Loucy (cell line): ENCODE data around the gene UPK1A.

Source experiments
- H2AFZ ChIP-seq: fragments of 200-600 bp; sonication (generic); 2 replicates; pipeline ENCODE4 v1.6.0; 2016; ENCODE audit warnings: antibody characterized with exemption, mild to moderate bottlenecking, low read length, moderate library complexity
- H3F3A ChIP-seq: fragments of 200-600 bp; 2 replicates; pipeline ENCODE4 v1.6.0; 2016; ENCODE audit warnings: antibody characterized with exemption, low read depth, mild to moderate bottlenecking
- H3K27me3 ChIP-seq: fragments of 200-600 bp; sonication (generic); 2 replicates; pipeline ENCODE4 v1.6.1; 2014; ENCODE audit warnings: low read length, mild to moderate bottlenecking; ENCODE audit not compliant: insufficient read depth, poor library complexity, severe bottlenecking
- H3K36me3 ChIP-seq: fragments of 200-600 bp; sonication (generic); 2 replicates; pipeline ENCODE4 v1.6.1; 2016; ENCODE audit warnings: low read length; ENCODE audit not compliant: insufficient read depth
- H3K4me1 ChIP-seq: fragments of 200-600 bp; sonication (generic); 2 replicates; pipeline ENCODE4 v1.5.1; 2014; ENCODE audit warnings: low read length, mild to moderate bottlenecking; ENCODE audit not compliant: insufficient read depth, poor library complexity, severe bottlenecking
- H3K4me2 ChIP-seq: fragments of 200-600 bp; sonication (generic); 2 replicates; pipeline ENCODE4 v1.6.0; 2014; ENCODE audit warnings: antibody characterized with exemption, low read length, low read depth, mild to moderate bottlenecking; ENCODE audit not compliant: poor library complexity, severe bottlenecking
- H3K4me3 ChIP-seq: fragments of 200-600 bp; sonication (generic); 2 replicates; pipeline ENCODE4 v1.5.1; 2014; ENCODE audit warnings: low read length, mild to moderate bottlenecking, mixed read lengths; ENCODE audit not compliant: poor library complexity, severe bottlenecking
- H3K79me2 ChIP-seq: fragments of 200-600 bp; sonication (generic); 2 replicates; pipeline ENCODE4 v1.6.1; 2014; ENCODE audit warnings: low read length; ENCODE audit not compliant: insufficient read depth
- H3K9ac ChIP-seq: fragments of 200-600 bp; sonication (generic); 2 replicates; pipeline ENCODE4 v1.6.0; 2014; ENCODE audit warnings: mild to moderate bottlenecking, low read depth, low read length, moderate library complexity; ENCODE audit not compliant: poor library complexity, severe bottlenecking
- H3K9me2 ChIP-seq: fragments of 200-600 bp; sonication (generic); replicated peaks from 2 replicates; pipeline ENCODE4 v1.6.1; 2016; ENCODE audit warnings: low read depth, low read length, mixed read lengths
- H3K9me3 ChIP-seq: fragments of 200-600 bp; sonication (generic); 2 replicates; pipeline ENCODE4 v1.6.1; 2014; ENCODE audit warnings: mild to moderate bottlenecking, antibody characterized with exemption, low read length, low read depth; ENCODE audit not compliant: insufficient read depth
- H4K20me1 ChIP-seq: fragments of 200-600 bp; sonication (generic); 2 replicates; pipeline ENCODE4 v1.6.0; 2014; ENCODE audit warnings: antibody characterized with exemption, low read length, mild to moderate bottlenecking; ENCODE audit not compliant: insufficient read depth, poor library complexity, severe bottlenecking
- CTCF ChIP-seq: fragments of 200-600 bp; sonication (generic); conservative IDR thresholded peaks from 2 replicates; pipeline ENCODE4 v1.5.1; 2014; ENCODE audit warnings: mild to moderate bottlenecking, antibody characterized with exemption, low read length
- EZH2phosphoT487 ChIP-seq: fragments of 200-600 bp; IDR thresholded peaks from 2 replicates; pipeline ENCODE4 v1.6.1; 2018; ENCODE audit warnings: antibody characterized with exemption, mild to moderate bottlenecking, moderate library complexity, borderline replicate concordance

The UPK1A gene

GRCh38 chr19:35693422-35693821 lies 27.1 kb downstream of the UPK1A start:
- Histone ChIP-seq H3K79me2 (no peaks in the 10 kb centered on the region), H3K9me3 (no peaks in the 10 kb centered on the region), H2AFZ (no peak overlapping the region), H3K4me2 (no peak overlapping the region), H3K27me3 (no peaks in the 10 kb centered on the region), H3K36me3 (no peaks in the 10 kb centered on the region), H4K20me1 (no peaks in the 10 kb centered on the region), H3K4me3 (no peak overlapping the region), H3K9me2 (no peaks in the 10 kb centered on the region), H3F3A (no peaks in the 10 kb centered on the region), H3K9ac (no peak overlapping the region), H3K4me1 (no peaks in the 10 kb centered on the region)
- no peak for TF ChIP-seq EZH2phosphoT487
- TF ChIP-seq CTCF = no peak

GRCh38 chr19:35693835-35694599 lies 27.7 kb downstream of the UPK1A start:
- H3F3A ChIP-seq = no peaks in the 10 kb centered on the region
- H3K36me3 ChIP-seq = no peaks in the 10 kb centered on the region
- no peak overlapping the region for H3K4me2 ChIP-seq
- TF ChIP-seq EZH2phosphoT487 (no peak), CTCF (peak; percentile 100)
- H3K79me2 ChIP-seq = no peaks in the 10 kb centered on the region
- H2AFZ ChIP-seq = peak overlapping the region; percentile 65
- no peaks in the 10 kb centered on the region for H3K9me3 ChIP-seq
- H3K9ac ChIP-seq = peak overlapping the region; percentile 26
- no peaks in the 10 kb centered on the region for H3K27me3 ChIP-seq
- H3K4me1 ChIP-seq = no peaks in the 10 kb centered on the region
- H4K20me1 ChIP-seq = no peaks in the 10 kb centered on the region
- H3K9me2 ChIP-seq = no peaks in the 10 kb centered on the region
- no peak overlapping the region for H3K4me3 ChIP-seq

GRCh38 chr19:35695895-35696422 lies 29.6 kb downstream of the UPK1A start:
- H3K4me3 ChIP-seq = no peak overlapping the region
- no peak overlapping the region for H3K9ac ChIP-seq
- no peak overlapping the region for H3K4me2 ChIP-seq
- no peak for TF ChIP-seq EZH2phosphoT487
- no peak for TF ChIP-seq CTCF
- no peaks in the 10 kb centered on the region for H3F3A ChIP-seq
- no peaks in the 10 kb centered on the region for H3K9me2 ChIP-seq
- H2AFZ ChIP-seq = no peak overlapping the region; the same call in 1 of the 2 replicates
- no peaks in the 10 kb centered on the region for H3K79me2 ChIP-seq
- no peaks in the 10 kb centered on the region for H4K20me1 ChIP-seq
- no peaks in the 10 kb centered on the region for H3K4me1 ChIP-seq
- H3K9me3 ChIP-seq = no peaks in the 10 kb centered on the region
- H3K36me3 ChIP-seq = no peaks in the 10 kb centered on the region
- H3K27me3 ChIP-seq = no peaks in the 10 kb centered on the region
